Endothelial cell (in vitro differentiated cells): ENCODE data around the gene ZNF79. TPM values are rescaled to one million over a fixed set of nuclear protein-coding genes. Genes with fewer than 3 reads are reported as not detected.

Source experiments
- DNase-seq: peaks from one replicate; pipeline ENCODE4 v3.0.0; 2021; ENCODE audit warnings: low spot score
- H3K27ac Mint-ChIP-seq: one replicate; pipeline ENCODE4 v1.8.0; 2021; ENCODE audit warnings: mixed read lengths, inconsistent platforms; ENCODE audit not compliant: unreplicated experiment
- H3K27me3 Mint-ChIP-seq: one replicate; pipeline ENCODE4 v1.8.0; 2021; ENCODE audit warnings: mild to moderate bottlenecking, moderate library complexity, mixed read lengths, inconsistent platforms; ENCODE audit not compliant: unreplicated experiment
- H3K36me3 Mint-ChIP-seq: one replicate; pipeline ENCODE4 v1.8.0; 2021; ENCODE audit warnings: mild to moderate bottlenecking, low read depth, mixed read lengths, inconsistent platforms; ENCODE audit not compliant: unreplicated experiment
- H3K4me1 Mint-ChIP-seq: one replicate; pipeline ENCODE4 v1.8.0; 2021; ENCODE audit warnings: mild to moderate bottlenecking, mixed read lengths, inconsistent platforms; ENCODE audit not compliant: unreplicated experiment
- H3K4me3 Mint-ChIP-seq: one replicate; pipeline ENCODE4 v1.8.0; 2021; ENCODE audit warnings: mild to moderate bottlenecking, mixed read lengths, inconsistent platforms; ENCODE audit not compliant: unreplicated experiment
- H3K9me3 Mint-ChIP-seq: one replicate; pipeline ENCODE4 v1.8.0; 2021; ENCODE audit warnings: mixed read lengths, inconsistent platforms; ENCODE audit not compliant: unreplicated experiment
- CTCF ChIP-seq: fragments of 200-600 bp; sonication (generic); IDR thresholded peaks from one replicate; pipeline ENCODE4 v1.5.0; 2021; ENCODE audit warnings: antibody characterized with exemption; ENCODE audit not compliant: unreplicated experiment
- total RNA-seq: library from RNA; stranded (reverse); fragmentation: NEBNext Ultra II Directional; extraction: Animal tissue kit (Norgen Biotek cat#: 25700); gene quantifications from one replicate; pipeline ENCODE4 v1.2.1, GENCODE V29; 2021; ENCODE audit not compliant: unreplicated experiment

Gene ZNF79
- total RNA-seq, 1 donor from 2014 or later, result 12.6 TPM

DNA sequence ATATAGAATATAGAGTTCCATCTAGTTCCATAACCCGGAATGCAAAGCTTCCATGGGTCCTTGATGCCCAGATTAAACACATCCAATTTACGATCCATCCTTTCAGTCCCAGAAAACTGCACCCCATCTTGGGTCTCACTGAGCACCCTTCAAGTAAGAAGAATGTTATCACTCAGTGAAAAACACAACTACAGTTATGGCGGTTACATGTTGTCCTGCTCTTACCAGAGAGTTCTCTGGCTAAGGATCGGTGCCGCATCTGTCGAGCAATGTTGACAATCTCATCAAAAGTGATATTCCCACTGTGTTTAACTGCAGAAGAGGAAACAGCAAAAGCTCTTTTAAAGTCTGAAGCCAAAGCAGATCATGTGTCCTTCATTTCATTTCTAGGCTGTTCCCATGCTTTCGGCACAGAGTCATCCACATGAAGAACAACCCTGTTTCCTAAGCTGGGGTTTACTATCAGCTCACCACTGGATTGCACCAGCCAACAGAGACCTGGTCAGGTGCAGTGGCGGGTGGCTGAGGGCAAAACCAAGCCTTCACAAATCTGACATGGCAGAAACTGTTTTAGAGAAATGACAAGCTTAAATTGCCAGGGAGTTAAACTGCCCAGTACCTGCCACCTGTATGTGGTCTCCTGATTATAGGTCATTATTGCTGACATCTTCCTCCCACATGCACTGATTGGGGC lies 24.1 kb downstream of the ZNF79 start:
- Mint-ChIP-seq H3K4me1 (peaks cover 22% of the 10 kb centered on the region), H3K27me3 (peaks cover 7% of the 10 kb centered on the region), H3K4me3 (peak overlapping the region; percentile 97), H3K27ac (peak overlapping the region; percentile 44), H3K36me3 (peaks cover 38% of the 10 kb centered on the region), H3K9me3 (no peaks in the 10 kb centered on the region)
- no peak for DNase-seq
- no peak for TF ChIP-seq CTCF

GRCh38 chr9:127449332-127449966 lies 25.3 kb downstream of the ZNF79 start:
- Mint-ChIP-seq H3K27me3 (peaks cover 7% of the 10 kb centered on the region), H3K9me3 (no peaks in the 10 kb centered on the region), H3K36me3 (peaks cover 35% of the 10 kb centered on the region), H3K4me1 (peaks cover 27% of the 10 kb centered on the region), H3K4me3 (peak overlapping the region; percentile 97), H3K27ac (peak overlapping the region; percentile 93)
- TF ChIP-seq CTCF, result no peak
- no peak for DNase-seq

DNA sequence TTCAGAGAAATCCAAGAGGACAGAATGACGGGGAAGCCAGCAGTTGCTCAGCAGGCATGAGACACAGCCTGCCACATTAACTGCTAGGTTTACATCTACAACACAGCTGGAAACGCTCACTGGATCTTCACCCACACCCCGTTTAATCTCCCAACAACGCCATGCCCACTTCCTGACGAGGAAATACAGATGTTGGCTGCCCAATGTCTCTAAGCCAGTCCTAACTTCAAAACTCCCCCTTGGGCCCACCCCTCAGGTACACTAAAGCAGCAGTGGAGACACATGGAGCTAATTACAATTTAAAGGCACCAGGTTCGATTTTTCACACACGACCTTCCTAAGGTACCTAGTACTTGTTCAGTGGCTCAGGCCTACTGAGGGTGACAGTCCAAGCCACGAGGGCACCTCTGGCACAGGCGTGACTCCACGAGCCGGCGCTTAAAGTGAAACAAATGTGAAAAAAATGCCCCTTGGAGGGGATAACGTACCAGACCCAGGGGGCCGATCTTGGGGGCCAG lies 26.1 kb downstream of the ZNF79 start:
- Mint-ChIP-seq H3K27me3 (peaks cover 13% of the 10 kb centered on the region), H3K4me3 (peak overlapping the region; percentile 97), H3K4me1 (peaks cover 27% of the 10 kb centered on the region), H3K36me3 (peaks cover 26% of the 10 kb centered on the region), H3K27ac (peak overlapping the region; percentile 93), H3K9me3 (no peaks in the 10 kb centered on the region)
- TF ChIP-seq CTCF, result no peak
- DNase-seq, result peak; percentile 14

DNA sequence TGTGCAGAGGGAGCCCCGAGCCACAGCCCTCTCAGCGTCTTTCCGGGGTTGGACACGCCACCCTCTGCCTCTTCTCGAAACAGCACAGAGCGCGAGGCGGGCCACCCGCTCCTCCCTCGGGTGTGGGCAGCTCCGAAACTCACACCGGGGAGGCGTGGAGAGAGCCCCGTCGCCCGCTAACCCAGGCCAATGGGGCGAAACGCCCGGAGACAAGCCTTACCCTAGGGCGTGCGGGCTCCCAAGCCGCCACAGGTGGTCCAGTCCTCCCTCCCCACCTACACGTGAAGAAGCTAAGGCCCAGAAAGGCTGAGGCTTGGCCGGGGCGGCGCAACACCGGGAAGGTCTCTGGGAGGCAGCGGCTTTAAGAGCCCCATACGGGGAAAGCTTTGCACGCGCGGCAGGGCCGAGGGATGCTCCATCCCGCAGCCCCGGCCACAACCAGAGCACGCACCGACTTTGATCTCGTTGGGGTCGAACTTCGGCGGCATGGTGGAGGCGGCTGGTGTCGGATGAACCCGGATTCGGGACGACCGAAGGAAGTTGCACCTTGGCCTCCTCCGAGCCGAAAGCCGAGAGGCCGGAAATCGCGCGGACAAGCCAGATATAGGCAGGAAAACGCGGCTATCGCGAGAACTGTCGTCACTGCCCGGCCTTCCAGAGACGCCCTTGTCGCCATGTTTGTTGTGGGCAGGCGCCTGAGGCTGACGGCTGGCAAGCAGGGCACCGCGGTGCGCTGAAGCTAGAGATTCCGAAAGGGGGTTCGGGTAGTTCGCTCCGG lies 26.8 kb downstream of the ZNF79 start, which contains the start of the genes LRSAM1 and RPL12:
LRSAM1 (plus strand) TSS at position 681 of the 778 bp plus-strand sequence. CDS start 3,018 bp downstream, outside the sequence.
RPL12 (minus strand) TSS at position 577 of the 778 bp plus-strand sequence; CDS start at position 488, 89 bp downstream.
- Mint-ChIP-seq H3K27me3 (peaks cover 13% of the 10 kb centered on the region), H3K9me3 (no peaks in the 10 kb centered on the region), H3K27ac (peak within 1 kb of the TSS; percentile 93), H3K4me1 (peaks cover 32% of the 10 kb centered on the region), H3K36me3 (peaks cover 25% of the 10 kb centered on the region), H3K4me3 (peak within 1 kb of the TSS; percentile 97)
- no peak for TF ChIP-seq CTCF
- DNase-seq, result peak; percentile 99
